Endodermal cell (in vitro differentiated cells): ENCODE measurements around the gene IYD. TPM values are rescaled to one million over a fixed set of nuclear protein-coding genes. Genes with fewer than 3 reads are reported as not detected.

ENCODE experiments used
- DNase-seq: peaks from one replicate; pipeline ENCODE4 v3.0.0-alpha.2; 2017
- H3K27ac ChIP-seq: 2 replicates; pipeline ENCODE4 v1.5.1; 2013; ENCODE audit warnings: mild to moderate bottlenecking, low read depth, low read length, moderate library complexity
- H3K27me3 ChIP-seq: 2 replicates; pipeline ENCODE4 v1.6.1; 2013; ENCODE audit warnings: mild to moderate bottlenecking, low read length, moderate library complexity; ENCODE audit not compliant: insufficient read depth, control insufficient read depth, poor library complexity, severe bottlenecking
- H3K36me3 ChIP-seq: 2 replicates; pipeline ENCODE4 v1.7.0; 2013; ENCODE audit warnings: mild to moderate bottlenecking, low read length, moderate library complexity; ENCODE audit not compliant: control insufficient read depth, insufficient read depth
- H3K4me1 ChIP-seq: one replicate; pipeline ENCODE4 v1.7.0; 2013; ENCODE audit warnings: low read length; ENCODE audit not compliant: control insufficient read depth, insufficient read depth
- H3K4me3 ChIP-seq: 2 replicates; pipeline ENCODE4 v1.5.1; 2013; ENCODE audit warnings: mild to moderate bottlenecking, low read length, moderate library complexity
- H3K9ac ChIP-seq: 2 replicates; pipeline ENCODE4 v1.6.1; 2013; ENCODE audit warnings: mild to moderate bottlenecking, low read length, moderate library complexity; ENCODE audit not compliant: poor library complexity, severe bottlenecking; ENCODE audit errors: extremely low read depth
- H3K9me3 ChIP-seq: 2 replicates; pipeline ENCODE4 v1.6.1; 2013; ENCODE audit warnings: mild to moderate bottlenecking, low read length, moderate library complexity; ENCODE audit not compliant: control insufficient read depth
- H3K27ac Mint-ChIP-seq: 2 replicates; pipeline ENCODE4 v1.8.0; 2020; ENCODE audit warnings: mixed read lengths
- H3K27me3 Mint-ChIP-seq: 2 replicates; pipeline ENCODE4 v1.8.0; 2021; ENCODE audit warnings: mild to moderate bottlenecking, mixed read lengths; ENCODE audit not compliant: insufficient read depth
- H3K36me3 Mint-ChIP-seq: 2 replicates; pipeline ENCODE4 v1.8.0; 2020; ENCODE audit warnings: low read depth, mixed read lengths
- H3K4me1 Mint-ChIP-seq: 2 replicates; pipeline ENCODE4 v1.8.0; 2020; ENCODE audit warnings: mixed read lengths
- H3K4me3 Mint-ChIP-seq: 2 replicates; pipeline ENCODE4 v1.8.0; 2020; ENCODE audit warnings: mild to moderate bottlenecking, moderate library complexity, mixed read lengths
- H3K9me3 Mint-ChIP-seq: 2 replicates; pipeline ENCODE4 v1.8.0; 2020; ENCODE audit warnings: mild to moderate bottlenecking, mixed read lengths
- CTCF ChIP-seq: fragments of 200-600 bp; sonication (generic); conservative IDR thresholded peaks from 2 replicates; pipeline ENCODE4 v1.5.0; 2021; ENCODE audit warnings: antibody characterized with exemption, mild to moderate bottlenecking
- WGBS, 2 experiments: methylation state at CpG; one replicate each; pipeline versions ENCODE4 v1.1.5 to v1.1.7; 2013; ENCODE audit warnings: missing lambda C conversion rate in 2 of 2, mixed read lengths in 1 of 2; ENCODE audit not compliant: insufficient coverage in 1 of 2, insufficient read length in 1 of 2; 5-methylcytosine and 5-hydroxymethylcytosine counted together
- total RNA-seq, 2 donors: library from RNA; stranded (reverse); fragmentation: NEBNext Ultra II Directional in 1 of 2; extraction: Animal tissue kit (Norgen Biotek cat#: 25700) in 1 of 2; gene quantifications; 2 replicates in 1 of 2; 3 replicates in 1 of 2; pipeline ENCODE4 v1.2.1, GENCODE V29; 2021

IYD gene
- total RNA-seq, 2 donors from 2014 or later: not detected

- no peak overlapping the region for H3K27ac ChIP-seq
- no peaks in the 10 kb centered on the region for H3K9me3 ChIP-seq
- peaks cover 4% of the 10 kb centered on the region for H3K27me3 ChIP-seq
- Mint-ChIP-seq H3K36me3 (no peaks in the 10 kb centered on the region), H3K4me1 (peaks cover 15% of the 10 kb centered on the region), H3K27me3 (peaks cover 11% of the 10 kb centered on the region), H3K9me3 (no peaks in the 10 kb centered on the region), H3K27ac (peak overlapping the region; percentile 80), H3K4me3 (no peak overlapping the region)
- TF ChIP-seq CTCF: no peak
- WGBS, 2 experiments: 55 to 76% methylated on average over 4 of the region's 4 CpGs
- H3K36me3 ChIP-seq: no peaks in the 10 kb centered on the region
- H3K4me3 ChIP-seq: no peak overlapping the region
- no peak overlapping the region for H3K9ac ChIP-seq
- DNase-seq: peak; percentile 53
- H3K4me1 ChIP-seq: peaks cover 3% of the 10 kb centered on the region
These were observed 8.5 kb downstream of the IYD start for GRCh38 chr6:150377211-150377781.

GRCh38 chr6:150380256-150380655 lies 11.4 kb downstream of the IYD start:
- H3K36me3 ChIP-seq: no peaks in the 10 kb centered on the region
- H3K27ac Mint-ChIP-seq: no peak overlapping the region
- H3K4me1 ChIP-seq: peaks cover 3% of the 10 kb centered on the region
- 100% methylated on average over 1 of the region's 1 CpG; no CpG with 5 or more reads in 1 of the 2 experiments for WGBS, 2 experiments
- peaks cover 15% of the 10 kb centered on the region for H3K4me1 Mint-ChIP-seq
- peaks cover 15% of the 10 kb centered on the region for H3K27me3 Mint-ChIP-seq
- H3K4me3 Mint-ChIP-seq: no peak overlapping the region
- no peaks in the 10 kb centered on the region for H3K9me3 ChIP-seq
- H3K4me3 ChIP-seq: no peak overlapping the region
- TF ChIP-seq CTCF: no peak
- no peak for DNase-seq
- H3K27me3 ChIP-seq: no peaks in the 10 kb centered on the region
- no peak overlapping the region for H3K9ac ChIP-seq
- no peaks in the 10 kb centered on the region for H3K9me3 Mint-ChIP-seq
- no peaks in the 10 kb centered on the region for H3K36me3 Mint-ChIP-seq
- no peak overlapping the region for H3K27ac ChIP-seq

GRCh38 chr6:150382171-150382570 lies 13.4 kb downstream of the IYD start:
- Mint-ChIP-seq H3K27ac (no peak overlapping the region), H3K36me3 (no peaks in the 10 kb centered on the region), H3K27me3 (peaks cover 13% of the 10 kb centered on the region), H3K4me1 (peaks cover 6% of the 10 kb centered on the region), H3K4me3 (no peak overlapping the region), H3K9me3 (peaks cover 1% of the 10 kb centered on the region)
- Histone ChIP-seq H3K27ac (no peak overlapping the region), H3K9me3 (no peaks in the 10 kb centered on the region), H3K36me3 (no peaks in the 10 kb centered on the region), H3K9ac (no peak overlapping the region), H3K4me1 (peaks cover 3% of the 10 kb centered on the region), H3K4me3 (no peak overlapping the region), H3K27me3 (no peaks in the 10 kb centered on the region)
- no peak for TF ChIP-seq CTCF
- no peak for DNase-seq
- 91 to 95% methylated on average over 4 of the region's 4 CpGs for WGBS, 2 experiments
